Esophagus muscularis mucosa (tissue), 4 donors: ENCODE results near the gene GPR65.

Source experiments
- EP300 ChIP-seq: sonication (generic); formaldehyde crosslinking; IDR thresholded peaks from one replicate; pipeline ENCODE4 v1.6.1; 2017; ENCODE audit warnings: antibody characterized with exemption
- POLR2A ChIP-seq: fragments of 450-650 bp; IDR thresholded peaks from one replicate; pipeline ENCODE4 v1.6.1; 2017; ENCODE audit warnings: antibody characterized with exemption, moderate library complexity, mild to moderate bottlenecking, low read depth
- POLR2AphosphoS5 ChIP-seq, 2 donors: sonication (generic); formaldehyde crosslinking; IDR thresholded peaks; one replicate each; pipeline ENCODE4 v1.6.1; 2017; ENCODE audit warnings: antibody characterized with exemption in 2 of 2
- TF ChIP-seq, protein P1 (sequence below), 3 experiments: fragments of 200-600 bp in 2 of 3; fragments of 450-650 bp in 1 of 3; sonication (generic) in 2 of 3; IDR thresholded peaks; one replicate each; pipeline ENCODE4 v1.5.1; 2017 to 2019; ENCODE audit warnings: antibody characterized with exemption in 3 of 3, mild to moderate bottlenecking in 2 of 3, moderate library complexity in 1 of 3

DNA sequence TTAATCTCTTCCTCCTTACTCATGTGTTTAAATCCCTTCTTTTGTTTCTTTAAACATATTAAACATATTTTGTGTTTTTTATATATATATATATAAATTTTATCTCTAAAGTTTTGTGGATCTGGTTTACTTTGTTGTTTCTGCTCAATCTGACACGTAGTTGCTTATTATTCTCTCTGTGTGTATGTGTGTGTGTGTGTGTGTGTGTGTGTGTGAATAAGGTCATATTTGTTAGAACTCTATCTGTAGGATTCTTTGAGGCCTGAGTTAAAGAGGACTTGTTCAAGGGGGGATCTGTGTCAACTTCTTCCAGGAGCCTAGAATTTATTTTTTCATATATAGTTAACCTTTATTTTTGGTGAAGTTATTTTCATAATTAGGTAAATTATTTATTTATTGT, 2.7 kb downstream of the GPR65 start:
- TF ChIP-seq, protein P1, sequence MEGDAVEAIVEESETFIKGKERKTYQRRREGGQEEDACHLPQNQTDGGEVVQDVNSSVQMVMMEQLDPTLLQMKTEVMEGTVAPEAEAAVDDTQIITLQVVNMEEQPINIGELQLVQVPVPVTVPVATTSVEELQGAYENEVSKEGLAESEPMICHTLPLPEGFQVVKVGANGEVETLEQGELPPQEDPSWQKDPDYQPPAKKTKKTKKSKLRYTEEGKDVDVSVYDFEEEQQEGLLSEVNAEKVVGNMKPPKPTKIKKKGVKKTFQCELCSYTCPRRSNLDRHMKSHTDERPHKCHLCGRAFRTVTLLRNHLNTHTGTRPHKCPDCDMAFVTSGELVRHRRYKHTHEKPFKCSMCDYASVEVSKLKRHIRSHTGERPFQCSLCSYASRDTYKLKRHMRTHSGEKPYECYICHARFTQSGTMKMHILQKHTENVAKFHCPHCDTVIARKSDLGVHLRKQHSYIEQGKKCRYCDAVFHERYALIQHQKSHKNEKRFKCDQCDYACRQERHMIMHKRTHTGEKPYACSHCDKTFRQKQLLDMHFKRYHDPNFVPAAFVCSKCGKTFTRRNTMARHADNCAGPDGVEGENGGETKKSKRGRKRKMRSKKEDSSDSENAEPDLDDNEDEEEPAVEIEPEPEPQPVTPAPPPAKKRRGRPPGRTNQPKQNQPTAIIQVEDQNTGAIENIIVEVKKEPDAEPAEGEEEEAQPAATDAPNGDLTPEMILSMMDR (IDR thresholded peaks at IDR 0.05), result no peak
- TF ChIP-seq POLR2A (no peak), POLR2AphosphoS5 (IDR thresholded peaks at IDR 0.05) (no peak), EP300 (no peak)
